IMR-90 (cell line): ENCODE measurements around the gene ITPRID1. TPM values are rescaled to one million over a fixed set of nuclear protein-coding genes. Genes with fewer than 3 reads are reported as not detected.

Experiments used
- ATAC-seq: fragments of 200-7000 bp; cut with Tn5 transposase; 2 replicates; pipeline ENCODE4 v1.9.1; 2020; ENCODE audit warnings: low read depth, mild to moderate bottlenecking, moderate library complexity
- BruUV-seq: library from RNA; stranded (reverse); fragments of 400-500 nt; replicated peaks from 2 replicates; lab custom pipeline; 2021; lab: Mats Ljungman, UMichigan
- CTCF ChIA-PET: fragments of 300-600 bp; formaldehyde crosslinking; extraction: SDS; loops from one replicate; lab custom pipeline; 2021; ENCODE audit warnings: antibody characterized with exemption; lab: Yijun Ruan, JAX
- POLR2A ChIA-PET: fragments of 300-600 bp; sonication (Branson Sonifier 250); formaldehyde crosslinking; loops from one replicate; lab custom pipeline; 2022; ENCODE audit warnings: antibody characterized with exemption; ENCODE audit not compliant: unreplicated experiment; lab: Charles Lee
- DNase-seq: peaks from one replicate; pipeline ENCODE4 v3.0.0; 2013
- H2AFZ ChIP-seq: replicated peaks from 2 replicates; pipeline ENCODE3; 2013; ENCODE audit warnings: low read length, mild to moderate bottlenecking; ENCODE audit not compliant: poor library complexity
- H2AK5ac ChIP-seq: 2 replicates; pipeline ENCODE4 v1.6.1; 2013; ENCODE audit warnings: low read depth, low read length, inconsistent platforms
- H2AK9ac ChIP-seq: replicated peaks from 2 replicates; pipeline ENCODE3; 2013; ENCODE audit warnings: mild to moderate bottlenecking, low read depth, low read length, moderate library complexity; ENCODE audit not compliant: poor library complexity
- H2BK120ac ChIP-seq: 2 replicates; pipeline ENCODE4 v1.6.1; 2013; ENCODE audit warnings: low read depth, low read length, inconsistent platforms
- H2BK15ac ChIP-seq: 3 replicates; pipeline ENCODE4 v1.6.1; 2013; ENCODE audit warnings: low read depth, low read length, inconsistent platforms
- H2BK20ac ChIP-seq: 2 replicates; pipeline ENCODE4 v1.6.1; 2013; ENCODE audit warnings: low read depth, mild to moderate bottlenecking, inconsistent platforms, low read length, moderate library complexity
- H2BK5ac ChIP-seq: 2 replicates; pipeline ENCODE4 v1.6.1; 2013; ENCODE audit warnings: mild to moderate bottlenecking, low read depth, low read length, inconsistent platforms; ENCODE audit not compliant: poor library complexity, severe bottlenecking
- H3K14ac ChIP-seq: replicated peaks from 2 replicates; pipeline ENCODE4 v1.6.1; 2013; ENCODE audit warnings: low read depth, low read length, inconsistent platforms
- H3K18ac ChIP-seq: 2 replicates; pipeline ENCODE4 v1.6.1; 2013; ENCODE audit warnings: low read depth, low read length, control low read depth
- H3K23ac ChIP-seq: 2 replicates; pipeline ENCODE4 v1.6.1; 2013; ENCODE audit warnings: low read depth, low read length, inconsistent platforms
- H3K27ac ChIP-seq: 2 replicates; pipeline ENCODE4 v1.5.1; 2013; ENCODE audit warnings: mild to moderate bottlenecking, control low read depth, low read length; ENCODE audit not compliant: insufficient read depth
- H3K27me3 ChIP-seq: 2 replicates; pipeline ENCODE4 v1.6.1; 2013; ENCODE audit warnings: low read length; ENCODE audit not compliant: control insufficient read depth, insufficient read depth
- H3K36me3 ChIP-seq: 2 replicates; pipeline ENCODE4 v1.6.1; 2013; ENCODE audit warnings: low read length, mixed read lengths; ENCODE audit not compliant: control insufficient read depth, insufficient read depth
- H3K4ac ChIP-seq: 2 replicates; pipeline ENCODE4 v1.6.1; 2013; ENCODE audit warnings: low read depth, low read length, inconsistent platforms
- H3K4me1 ChIP-seq: 2 replicates; pipeline ENCODE4 v1.6.1; 2013; ENCODE audit warnings: low read length, mixed read lengths; ENCODE audit not compliant: control insufficient read depth, insufficient read depth
- H3K4me2 ChIP-seq: 2 replicates; pipeline ENCODE4 v1.6.1; 2013; ENCODE audit warnings: low read depth, mild to moderate bottlenecking, control low read depth, low read length, moderate library complexity
- H3K4me3 ChIP-seq: 2 replicates; pipeline ENCODE4 v1.5.1; 2013; ENCODE audit warnings: low read depth, mild to moderate bottlenecking, control low read depth, low read length, moderate library complexity; ENCODE audit not compliant: insufficient read depth
- H3K56ac ChIP-seq: 2 replicates; pipeline ENCODE4 v1.6.1; 2013; ENCODE audit warnings: low read length, inconsistent platforms; ENCODE audit not compliant: insufficient read depth; ENCODE audit errors: extremely low read depth
- H3K79me1 ChIP-seq, 2 experiments: 2 replicates each; pipeline ENCODE4 v1.6.1; 2013; ENCODE audit warnings: low read length in 2 of 2, inconsistent platforms in 1 of 2, low read depth in 1 of 2
- H3K9ac ChIP-seq: 2 replicates; pipeline ENCODE4 v1.6.1; 2013; ENCODE audit warnings: low read depth, low read length, control low read depth
- H3K9me1 ChIP-seq: 2 replicates; pipeline ENCODE4 v1.6.1; 2013; ENCODE audit warnings: low read length, inconsistent platforms; ENCODE audit not compliant: insufficient read depth
- H3K9me3 ChIP-seq: 2 replicates; pipeline ENCODE4 v1.6.1; 2013; ENCODE audit warnings: low read length; ENCODE audit not compliant: control insufficient read depth, insufficient read depth
- H4K20me1 ChIP-seq: 2 replicates; pipeline ENCODE4 v1.6.1; 2013; ENCODE audit warnings: low read length, inconsistent platforms; ENCODE audit not compliant: insufficient read depth
- H4K5ac ChIP-seq: 2 replicates; pipeline ENCODE4 v1.6.1; 2013; ENCODE audit warnings: mild to moderate bottlenecking, low read depth, low read length, control low read depth
- H4K8ac ChIP-seq, 2 experiments: 2 replicates each; pipeline ENCODE4 v1.6.1; 2013; ENCODE audit warnings: low read depth in 2 of 2, low read length in 2 of 2, control low read depth in 1 of 2, inconsistent platforms in 1 of 2
- H4K91ac ChIP-seq: 2 replicates; pipeline ENCODE4 v1.6.1; 2013; ENCODE audit warnings: low read depth, low read length, inconsistent platforms; ENCODE audit not compliant: insufficient read depth
- CEBPB ChIP-seq: IDR thresholded peaks from 2 replicates; pipeline ENCODE4 v1.6.1; 2012; ENCODE audit warnings: low read depth, low read length, improper control_type of control experiment
- FOS ChIP-seq: fragments of 150-350 bp; IDR thresholded peaks from 2 replicates; pipeline ENCODE4 v1.6.1; 2016; ENCODE audit warnings: low read depth, low read length
- RCOR1 ChIP-seq: IDR thresholded peaks from 2 replicates; pipeline ENCODE4 v1.6.1; 2012; ENCODE audit warnings: mild to moderate bottlenecking, low read length, improper control_type of control experiment; ENCODE audit not compliant: insufficient replicate concordance
- SMC3 ChIP-seq: fragments of 150-350 bp; IDR thresholded peaks from 2 replicates; pipeline ENCODE4 v1.6.1; 2016; ENCODE audit warnings: low read depth, mild to moderate bottlenecking, antibody characterized with exemption, low read length, moderate library complexity
- dilution Hi-C: fragments of 300-500 bp; cut with HindIII; formaldehyde crosslinking; loops from one replicate; pipeline ENCODE4 v1.14.3; 2018; ENCODE audit warnings: low sequenced_read_pairs; ENCODE audit not compliant: unreplicated experiment
- in situ Hi-C: fragments of 300-500 bp; cut with MboI; formaldehyde crosslinking; loops from 3 replicates; pipeline ENCODE4 v1.14.3; 2019; ENCODE audit warnings: low sequenced_read_pairs, inconsistent platforms, mixed read lengths
- intact Hi-C: fragments of 100-400 bp; cut with micrococcal nuclease; formaldehyde crosslinking; loops from 2 replicates; pipeline ENCODE4 v1.10.0; 2022
- polyA plus RNA-seq, 3 experiments: library from polyadenylated mRNA; depleted of rRNA; stranded (reverse); fragments of >200 nt; gene quantifications; 2 replicates each; pipeline ENCODE4 v1.2.3, GENCODE V29; 2012; ENCODE audit warnings: low replicate concordance in 1 of 3
- total RNA-seq: library from RNA; depleted of rRNA; stranded (reverse); fragments of >200 nt; gene quantifications from 2 replicates; pipeline ENCODE4 v1.2.3, GENCODE V29; 2012

The ITPRID1 gene
- total and polyA plus RNA-seq, 2 of the 4 experiments (the other 2 are of a cell fraction), result not detected

DNA sequence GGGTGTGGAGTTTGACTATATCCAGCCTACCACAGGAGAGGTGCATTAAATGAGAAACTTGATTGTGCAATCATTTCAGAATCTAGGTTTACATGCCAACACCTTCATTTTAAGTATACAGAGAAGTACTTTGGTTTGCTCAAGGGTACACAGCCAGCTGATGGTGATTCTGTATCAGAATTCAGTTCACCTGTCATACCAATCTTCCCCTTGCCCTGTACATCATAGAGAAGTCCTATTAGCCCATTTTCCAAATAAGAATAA, 138.1 kb downstream of the ITPRID1 start:
- no peak overlapping the region for H2AK5ac ChIP-seq
- H3K23ac ChIP-seq, result no peak overlapping the region
- H2AFZ ChIP-seq, result no peak overlapping the region
- no peak overlapping the region for H2BK20ac ChIP-seq
- DNase-seq, result no peak
- intact Hi-C loops, result no loop called here
- no peak overlapping the region for H4K5ac ChIP-seq
- no peak overlapping the region for H3K56ac ChIP-seq
- H3K9ac ChIP-seq, result no peak overlapping the region
- no peak overlapping the region for H3K4me3 ChIP-seq
- TF ChIP-seq FOS (no peak), CEBPB (peak; percentile 75), RCOR1 (no peak), SMC3 (no peak)
- H3K14ac ChIP-seq, result no peak overlapping the region
- H2AK9ac ChIP-seq, result no peak overlapping the region
- H3K27ac ChIP-seq, result no peak overlapping the region
- H2BK15ac ChIP-seq, result no peak overlapping the region
- H3K36me3 ChIP-seq, result no peaks in the 10 kb centered on the region
- H4K8ac ChIP-seq, result no peak overlapping the region
- H3K18ac ChIP-seq, result no peak overlapping the region
- H3K79me1 ChIP-seq, result no peaks in the 10 kb centered on the region
- dilution Hi-C loops, result no loop called here
- no TSS peak for BruUV-seq
- H3K4me1 ChIP-seq, result no peaks in the 10 kb centered on the region
- no peaks in the 10 kb centered on the region for H3K9me1 ChIP-seq
- ChIA-PET POLR2A (no interaction called here), CTCF (no interaction called here)
- in situ Hi-C loops, result no loop called here
- no peak overlapping the region for H2BK120ac ChIP-seq
- no peaks in the 10 kb centered on the region for H3K9me3 ChIP-seq
- H2BK5ac ChIP-seq, result no peak overlapping the region
- H4K91ac ChIP-seq, result no peak overlapping the region
- no peak overlapping the region for H3K4ac ChIP-seq
- no peaks in the 10 kb centered on the region; the same call in 1 of the 2 replicates for H3K27me3 ChIP-seq
- no peak for ATAC-seq
- H4K20me1 ChIP-seq, result no peaks in the 10 kb centered on the region
- H3K4me2 ChIP-seq, result no peak overlapping the region
